NCI-H82 treated with DMSO at 0.1 percent for 48 hours (cell line): Measurements from ENCODE around the gene ARHGEF3.

Experiments
- DNase-seq: peaks from one replicate; lab custom pipeline; 2025; ENCODE audit not compliant: unreplicated experiment; lab: John Stamatoyannopoulos, UW

ARHGEF3 gene

GRCh38 chr3:56796202-56796601, 5.5 kb downstream of the ARHGEF3 start:
- DNase-seq = no peak

GRCh38 chr3:56795829-56796185, 5.9 kb downstream of the ARHGEF3 start:
- no peak for DNase-seq

- no peak for DNase-seq
Observed at GRCh38 chr3:56795097-56795828, 6.5 kb downstream of the ARHGEF3 start.

- DNase-seq = no peak
Observed at GRCh38 chr3:56792193-56792592, 9.6 kb downstream of the ARHGEF3 start.

GRCh38 chr3:56790016-56790821, 11.5 kb downstream of the ARHGEF3 start:
- DNase-seq = no peak

- DNase-seq = no peak
Observed at GRCh38 chr3:56789076-56789475, 12.7 kb downstream of the ARHGEF3 start.

- no peak for DNase-seq
Observed at GRCh38 chr3:56788521-56788920, 13.2 kb downstream of the ARHGEF3 start.

- no peak for DNase-seq
Observed at GRCh38 chr3:56787784-56788256, 13.9 kb downstream of the ARHGEF3 start.

GRCh38 chr3:56787258-56787775, 14.4 kb downstream of the ARHGEF3 start:
- DNase-seq = no peak

- no peak for DNase-seq
Observed at GRCh38 chr3:56785499-56785898, 16.2 kb downstream of the ARHGEF3 start.

GRCh38 chr3:56784448-56785001, 17.2 kb downstream of the ARHGEF3 start:
- no peak for DNase-seq

- no peak for DNase-seq
Observed at GRCh38 chr3:56783644-56784447, 17.9 kb downstream of the ARHGEF3 start.

GRCh38 chr3:56782906-56783305, 18.8 kb downstream of the ARHGEF3 start:
- no peak for DNase-seq

- no peak for DNase-seq
Observed at GRCh38 chr3:56782215-56782614, 19.5 kb downstream of the ARHGEF3 start.

- DNase-seq = no peak
Observed at GRCh38 chr3:56781762-56782161, 20.0 kb downstream of the ARHGEF3 start.

- no peak for DNase-seq
Observed at GRCh38 chr3:56780936-56781335, 20.8 kb downstream of the ARHGEF3 start.

GRCh38 chr3:56778893-56779292, 22.9 kb downstream of the ARHGEF3 start:
- no peak for DNase-seq

GRCh38 chr3:56776556-56776950, 25.2 kb downstream of the ARHGEF3 start:
- no peak for DNase-seq

- no peak for DNase-seq
Observed at GRCh38 chr3:56775838-56776555, 25.8 kb downstream of the ARHGEF3 start.

GRCh38 chr3:56775445-56775837, 26.3 kb downstream of the ARHGEF3 start:
- DNase-seq = no peak
